ENCODE measurements around the gene PTPRE.

Gene PTPRE

GRCh38 chr10:128049226-128050120, 142.6 kb downstream of the PTPRE start:
- DNase-seq: peak; percentile 10

DNA sequence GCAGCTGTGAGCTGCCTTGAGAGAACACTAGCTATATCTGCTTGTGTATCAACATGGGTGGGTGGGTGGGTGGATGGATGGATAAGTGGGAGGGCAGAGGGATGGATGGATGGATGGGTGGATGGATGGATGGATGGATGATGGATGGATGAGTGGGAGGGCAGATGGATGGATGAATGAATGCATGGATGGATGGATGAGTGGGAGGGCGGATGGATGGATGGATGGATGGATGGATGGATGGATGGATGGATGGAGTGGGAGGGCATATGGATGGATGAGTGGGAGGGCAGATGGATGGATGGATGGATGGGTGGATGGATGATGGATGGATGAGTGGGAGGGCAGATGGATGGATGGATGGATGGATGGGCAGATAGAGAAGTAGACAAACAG, 143.2 kb downstream of the PTPRE start:
- no peak for DNase-seq

DNA sequence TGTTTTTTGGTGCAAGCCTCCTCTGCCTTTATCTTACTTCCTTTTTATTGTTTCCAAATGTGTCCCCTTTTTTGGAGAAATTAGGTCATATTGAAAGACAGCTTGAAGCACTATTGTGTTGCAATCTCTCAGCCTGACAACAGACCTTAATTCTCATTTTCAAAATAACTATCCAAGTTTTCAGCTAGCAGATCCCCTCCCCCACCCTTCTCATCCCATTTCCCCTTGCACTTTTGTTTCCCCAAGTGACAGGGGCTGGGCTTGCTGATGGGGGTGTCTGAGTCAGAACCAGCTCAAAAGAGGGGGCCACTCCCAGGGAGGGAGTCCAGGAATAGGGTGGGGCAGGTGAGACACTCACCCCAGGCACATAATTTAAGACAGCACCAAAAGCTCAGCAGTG, 144.0 kb downstream of the PTPRE start:
- peak; percentile 13 for DNase-seq

GRCh38 chr10:128051548-128051947, 144.6 kb downstream of the PTPRE start:
- DNase-seq: no peak

- no peak for DNase-seq
These were observed 145.8 kb downstream of the PTPRE start for GRCh38 chr10:128052696-128053095.

DNA sequence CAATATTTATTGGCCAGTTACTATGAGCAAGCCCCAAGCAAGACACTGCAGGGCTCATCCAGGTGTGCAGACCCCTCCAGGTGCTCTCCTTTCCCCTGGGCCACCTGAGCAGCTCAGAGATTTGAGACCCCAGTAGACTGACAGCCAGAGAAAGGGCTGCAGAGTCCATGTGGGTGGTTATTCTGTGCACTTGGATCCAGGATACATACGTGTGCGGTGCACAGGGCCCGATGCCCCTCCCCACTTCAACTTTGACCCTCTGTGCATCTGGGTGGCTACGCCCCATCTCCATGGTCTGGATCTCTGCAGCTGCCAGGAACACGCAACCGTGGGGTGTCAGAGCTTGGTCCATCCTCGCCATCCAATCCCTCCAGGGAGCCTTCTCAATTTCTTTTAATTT, 146.5 kb downstream of the PTPRE start:
- no peak for DNase-seq

DNA sequence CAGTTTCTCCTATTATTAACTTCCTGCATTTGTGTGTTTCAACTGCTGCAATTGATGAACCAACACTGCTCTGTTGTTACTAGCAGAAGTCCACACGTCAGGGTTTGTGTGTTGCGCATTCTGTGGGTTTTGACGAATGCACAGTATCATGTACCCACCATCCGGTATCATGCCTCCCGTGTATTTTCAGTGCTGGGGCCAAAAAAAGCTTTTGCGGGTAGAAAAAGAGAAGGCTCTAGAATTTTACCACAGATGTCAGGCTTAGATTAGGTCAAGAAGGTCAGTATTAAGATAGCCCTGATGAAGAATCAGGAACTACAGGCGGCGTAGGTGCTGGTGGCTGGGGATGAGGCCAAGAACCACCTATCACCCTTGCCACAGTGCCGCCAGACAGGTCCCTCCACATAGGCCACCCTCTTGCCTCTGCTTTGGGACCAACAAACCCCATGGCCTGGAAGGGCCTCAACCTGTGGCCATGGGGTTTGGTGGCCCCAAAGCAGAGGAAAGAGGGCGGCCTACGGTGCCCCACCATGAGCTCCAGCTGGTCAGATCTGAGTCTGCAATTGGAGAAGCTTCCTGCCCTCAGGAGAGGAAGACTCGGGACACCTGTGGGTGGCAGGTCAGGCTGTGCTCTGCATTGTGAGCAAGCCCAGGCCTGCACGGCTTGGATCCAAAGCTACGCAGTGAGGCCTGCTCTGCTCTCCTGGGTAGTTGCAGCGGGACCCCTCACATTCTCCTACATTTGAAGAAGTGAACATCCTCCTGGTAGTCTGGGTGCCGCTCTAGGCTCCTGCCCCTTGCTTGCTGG, 147.5 kb downstream of the PTPRE start:
- no peak for DNase-seq

DNA sequence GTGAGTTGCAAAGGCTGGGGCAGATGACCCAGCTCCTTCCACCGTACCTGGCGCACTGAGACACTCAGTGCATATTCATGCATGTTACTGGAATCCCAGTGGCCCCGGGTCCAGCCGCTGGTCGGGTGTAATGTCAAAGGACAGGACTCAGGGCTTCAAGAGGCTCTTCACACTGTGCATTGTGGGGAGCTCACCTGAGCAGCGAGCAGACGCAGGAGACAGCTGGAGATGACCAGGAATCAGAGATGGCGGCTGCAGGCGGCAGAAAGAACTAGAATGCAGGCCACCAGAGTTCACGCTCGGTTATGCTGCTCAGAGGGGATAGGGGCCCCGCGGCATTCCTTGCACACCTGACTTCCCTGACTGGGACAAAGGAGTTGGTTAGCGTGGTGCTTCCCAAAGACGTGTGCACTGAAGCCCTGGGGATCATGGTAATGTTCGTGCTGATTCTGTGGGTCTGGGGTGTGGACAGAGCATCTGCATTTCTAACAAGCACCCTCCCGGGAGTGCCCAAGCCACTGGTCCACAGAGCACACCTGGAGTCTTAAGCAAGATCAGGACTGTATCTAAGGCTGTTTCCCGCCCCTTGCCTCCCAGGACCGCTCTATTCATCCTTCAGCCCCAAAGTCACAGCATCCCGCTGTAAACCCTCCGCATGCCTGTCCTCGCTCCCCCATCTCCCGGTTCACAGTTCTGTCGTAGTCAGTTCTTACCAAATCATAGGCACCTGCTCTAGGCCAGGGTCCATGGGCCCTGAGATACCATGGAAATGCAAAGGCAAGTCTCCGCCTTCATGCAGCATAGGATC, 148.4 kb downstream of the PTPRE start:
- no peak for DNase-seq

- no peak for DNase-seq
These were observed 149.6 kb downstream of the PTPRE start for GRCh38 chr10:128056303-128057050.

- DNase-seq: no peak
These were observed 151.3 kb downstream of the PTPRE start for GRCh38 chr10:128058106-128058749.

DNA sequence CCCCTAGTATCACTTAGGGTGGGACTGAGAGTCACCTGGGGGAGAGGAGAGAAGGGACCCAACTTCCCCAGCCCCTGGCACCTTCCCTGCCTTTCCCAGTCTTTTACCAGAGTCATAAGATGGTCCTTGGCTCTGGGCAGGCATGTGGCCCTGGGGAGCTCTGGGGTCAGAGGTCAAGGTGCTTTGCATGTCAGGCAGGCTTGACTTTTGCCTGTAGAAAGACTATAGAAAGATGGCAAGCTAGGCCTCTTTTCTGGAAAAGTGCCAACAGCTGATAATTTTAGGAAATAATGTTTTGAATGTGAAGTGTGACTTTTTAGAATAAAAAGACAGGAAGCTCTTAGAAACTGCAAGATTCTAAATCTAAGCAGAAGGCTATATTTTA, 151.8 kb downstream of the PTPRE start:
- no peak for DNase-seq

DNA sequence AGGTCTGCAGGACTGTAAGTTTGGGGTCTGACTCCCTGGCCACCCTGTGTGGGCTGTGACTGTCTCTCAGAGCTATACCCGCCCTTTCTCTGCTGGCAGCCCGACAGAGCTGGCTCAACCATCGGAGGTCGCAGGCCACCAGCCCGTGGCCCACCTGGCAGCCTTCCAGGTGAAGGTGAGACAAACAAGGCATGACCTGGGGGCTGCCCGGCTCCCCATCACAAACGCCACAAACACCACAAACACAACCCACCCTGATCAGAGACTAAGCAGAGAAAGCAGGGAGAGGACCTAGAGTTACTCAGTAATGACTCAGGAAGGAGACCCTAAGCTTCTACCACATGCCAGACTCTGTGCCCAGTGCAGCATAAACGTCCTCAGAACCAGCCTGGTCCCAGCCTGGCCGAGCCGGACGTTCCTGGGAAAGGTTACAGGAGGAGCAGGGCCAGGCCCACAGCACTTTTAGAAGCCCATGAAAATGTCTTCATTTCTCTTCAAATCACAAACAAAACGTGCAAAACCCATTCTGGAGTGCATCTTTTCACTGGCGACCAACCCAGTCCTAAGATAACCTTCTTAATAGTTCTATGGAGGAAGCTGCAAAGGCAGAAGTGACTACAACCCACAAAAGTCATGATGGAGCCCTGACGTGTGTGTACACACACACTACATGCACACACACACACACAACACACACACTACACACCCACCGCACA, 152.5 kb downstream of the PTPRE start:
- DNase-seq: peak; percentile 59

GRCh38 chr10:128059982-128060293, 153.0 kb downstream of the PTPRE start:
- DNase-seq: no peak

- DNase-seq: no peak
These were observed 153.7 kb downstream of the PTPRE start for GRCh38 chr10:128060341-128061250.

GRCh38 chr10:128061306-128062300, 154.7 kb downstream of the PTPRE start:
- DNase-seq: no peak

- DNase-seq: no peak
These were observed 155.5 kb downstream of the PTPRE start for GRCh38 chr10:128062331-128062880.

- DNase-seq: peak; percentile 71
These were observed 156.1 kb downstream of the PTPRE start for GRCh38 chr10:128062881-128063563.

DNA sequence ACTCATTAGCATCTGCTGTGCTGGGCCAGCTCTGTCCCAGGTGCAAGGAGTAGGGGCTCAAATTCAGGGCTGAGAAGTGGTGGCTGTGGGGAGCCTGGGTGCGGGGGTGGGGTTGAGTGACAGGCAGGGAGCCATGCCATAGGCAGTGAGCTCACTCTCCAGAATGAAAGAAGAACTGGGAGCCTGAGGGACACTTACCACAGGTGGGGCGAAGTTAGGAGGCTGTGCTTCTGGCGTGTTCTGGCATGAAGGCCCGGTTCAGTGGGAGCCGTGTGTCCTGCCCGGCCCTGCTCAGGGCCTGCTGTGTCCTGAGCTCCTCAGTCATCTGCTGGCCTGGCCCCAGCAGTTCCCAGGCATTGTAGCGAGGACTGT, 156.8 kb downstream of the PTPRE start:
- DNase-seq: peak; percentile 9

All from CD4-positive, alpha-beta T cell treated with Interleukin-4 for 4 hours (primary cell).